B cell (primary cell): ENCODE measurements around the gene OR5M8. TPM values are rescaled to one million over a fixed set of nuclear protein-coding genes. Genes with fewer than 3 reads are reported as not detected.

Source experiments
- ATAC-seq: fragments of 200-7000 bp; cut with Tn5 transposase; one replicate; pipeline ENCODE4 v1.10.0; 2021; ENCODE audit warnings: low read depth, mild to moderate bottlenecking, moderate number of reproducible peaks, moderate library complexity
- CTCF ChIA-PET: fragments of 350-600 bp; sonication (Branson Sonifier 250); formaldehyde crosslinking; loops from one replicate; lab custom pipeline; 2021; ENCODE audit warnings: antibody characterized with exemption, inconsistent platforms; lab: Charles Lee
- POLR2A ChIA-PET: fragments of 350-600 bp; sonication (Branson Sonifier 250); formaldehyde crosslinking; loops from one replicate; lab custom pipeline; 2021; ENCODE audit warnings: antibody characterized with exemption; lab: Charles Lee
- DNase-seq: peaks from one replicate; pipeline ENCODE4 v3.0.0; 2013
- H2AFZ ChIP-seq: 2 replicates; pipeline ENCODE4 v1.6.1; 2012; ENCODE audit warnings: mild to moderate bottlenecking, low read depth, low read length; ENCODE audit not compliant: insufficient read depth, poor library complexity, severe bottlenecking
- H3K27ac ChIP-seq, 2 donors: 1 replicate in 1 of 2; 2 replicates in 1 of 2; pipeline ENCODE4 v1.5.1; 2012 to 2013; ENCODE audit warnings: low read length in 2 of 2, mild to moderate bottlenecking in 2 of 2, moderate library complexity in 1 of 2
- H3K27me3 ChIP-seq, 4 experiments: fragments of 200-600 bp in 1 of 4; sonication (generic) in 1 of 4; replicated peaks in 1 of 4; 1 replicate in 2 of 4; 2 replicates in 2 of 4; pipeline versions ENCODE4 v1.6.1 to v1.7.0; 2013 to 2016; ENCODE audit warnings: low read length in 3 of 4, mild to moderate bottlenecking in 2 of 4, mixed read lengths in 1 of 4, moderate library complexity in 1 of 4; ENCODE audit not compliant: insufficient read depth in 4 of 4, control insufficient read depth in 3 of 4; ENCODE audit errors: control extremely low read depth in 1 of 4
- H3K36me3 ChIP-seq, 2 experiments: replicated peaks in 1 of 2; 1 replicate in 1 of 2; 2 replicates in 1 of 2; pipeline versions ENCODE4 v1.6.1 to v1.7.1; 2013; ENCODE audit warnings: low read length in 1 of 2; ENCODE audit not compliant: insufficient read depth in 2 of 2, control insufficient read depth in 1 of 2; ENCODE audit errors: control extremely low read depth in 1 of 2, extremely low read depth in 1 of 2
- H3K4me1 ChIP-seq, 2 donors: fragments of 200-600 bp in 1 of 2; sonication (generic) in 1 of 2; 1 replicate in 1 of 2; 2 replicates in 1 of 2; pipeline versions ENCODE4 v1.5.1 to v1.6.1; 2013 to 2017; ENCODE audit warnings: low read length in 2 of 2; ENCODE audit not compliant: control insufficient read depth in 2 of 2, insufficient read depth in 2 of 2
- H3K4me2 ChIP-seq: replicated peaks from 2 replicates; pipeline ENCODE3; 2012; ENCODE audit warnings: mild to moderate bottlenecking, low read depth, low read length; ENCODE audit not compliant: poor library complexity, severe bottlenecking
- H3K4me3 ChIP-seq, 5 experiments: fragments of 200-600 bp in 1 of 5; sonication (generic) in 1 of 5; 1 replicate in 3 of 5; 2 replicates in 2 of 5; pipeline versions ENCODE4 v1.5.1 to v1.7.0; 2011 to 2016; ENCODE audit warnings: low read length in 4 of 5, mild to moderate bottlenecking in 4 of 5, low read depth in 2 of 5, control low read depth in 1 of 5, moderate library complexity in 1 of 5; ENCODE audit not compliant: insufficient read depth in 1 of 5; ENCODE audit errors: control extremely low read depth in 1 of 5, extremely low read depth in 1 of 5
- H3K79me2 ChIP-seq: fragments of 200-600 bp; sonication (generic); one replicate; pipeline ENCODE4 v1.6.0; 2016; ENCODE audit warnings: low read length; ENCODE audit not compliant: control insufficient read depth, insufficient read depth
- H3K9ac ChIP-seq: fragments of 200-600 bp; sonication (generic); 2 replicates; pipeline ENCODE4 v1.6.1; 2017; ENCODE audit warnings: mild to moderate bottlenecking, low read length, moderate library complexity
- H3K9me3 ChIP-seq, 3 donors: one replicate each; pipeline versions ENCODE4 v1.6.1 to v1.7.1; 2013; ENCODE audit warnings: low read length in 2 of 3; ENCODE audit not compliant: control insufficient read depth in 2 of 3, insufficient read depth in 1 of 3; ENCODE audit errors: control extremely low read depth in 1 of 3
- H4K20me1 ChIP-seq: 2 replicates; pipeline ENCODE4 v1.6.0; 2012; ENCODE audit warnings: mild to moderate bottlenecking, low read length; ENCODE audit not compliant: insufficient read depth, control insufficient read depth, poor library complexity, severe bottlenecking
- H3K27ac Mint-ChIP-seq: one replicate; pipeline ENCODE4 v1.8.0; 2021; ENCODE audit warnings: mixed read lengths
- H3K27me3 Mint-ChIP-seq: one replicate; pipeline ENCODE4 v1.8.0; 2021; ENCODE audit warnings: mixed read lengths
- H3K4me1 Mint-ChIP-seq: one replicate; pipeline ENCODE4 v1.8.0; 2021; ENCODE audit warnings: mixed read lengths
- H3K4me3 Mint-ChIP-seq: one replicate; pipeline ENCODE4 v1.8.0; 2021; ENCODE audit warnings: mixed read lengths
- H3K9me3 Mint-ChIP-seq: one replicate; pipeline ENCODE4 v1.8.0; 2022; ENCODE audit warnings: mixed read lengths; ENCODE audit not compliant: insufficient read depth
- CTCF ChIP-seq: fragments of 200-600 bp; IDR thresholded peaks from one replicate; pipeline ENCODE4 v1.8.0; 2022; ENCODE audit warnings: antibody characterized with exemption, mild to moderate bottlenecking
- EZH2 ChIP-seq: IDR thresholded peaks from 2 replicates; pipeline ENCODE4 v1.6.1; 2012; ENCODE audit warnings: borderline replicate concordance, low read depth, mild to moderate bottlenecking, moderate library complexity, low read length; ENCODE audit not compliant: insufficient read depth, poor library complexity, severe bottlenecking
- WGBS: methylation state at CpG from one replicate; pipeline ENCODE4 v1.1.5; 2013; ENCODE audit warnings: missing lambda C conversion rate; ENCODE audit not compliant: insufficient coverage; 5-methylcytosine and 5-hydroxymethylcytosine counted together
- intact Hi-C: fragments of 100-400 bp; cut with micrococcal nuclease; formaldehyde crosslinking; loops from one replicate; pipeline ENCODE4 v1.10.0; 2022
- polyA plus RNA-seq: library from polyadenylated mRNA; depleted of rRNA; stranded (reverse); fragments of >200 nt; gene quantifications from 2 replicates; pipeline ENCODE4 v1.2.3, GENCODE V29; 2012
- total RNA-seq, 2 donors: library from RNA; stranded (reverse); fragments of 120-200 nt in 1 of 2; gene quantifications; 1 replicate in 1 of 2; 2 replicates in 1 of 2; pipeline versions ENCODE4 v1.2.3 to v1.2.4, GENCODE V29; 2013 to 2022

Gene OR5M8
- total and polyA plus RNA-seq, 2 donors (not counting 1 experiment from before 2014, with no cell fraction given): not detected

- Histone ChIP-seq H3K36me3 (no peaks in the 10 kb centered on the region), H3K4me3 (no peak overlapping the region), H3K4me1 (no peaks in the 10 kb centered on the region), H4K20me1 (no peaks in the 10 kb centered on the region), H3K27me3 (no peaks in the 10 kb centered on the region), H3K79me2 (no peaks in the 10 kb centered on the region), H3K9ac (no peak overlapping the region), H3K4me2 (no peak overlapping the region), H2AFZ (no peak overlapping the region), H3K9me3 (no peaks in the 10 kb centered on the region), H3K27ac (no peak overlapping the region)
- CTCF ChIA-PET: no interaction called here
- H3K9me3 Mint-ChIP-seq: peaks cover 6% of the 10 kb centered on the region
- H3K27ac Mint-ChIP-seq: no peak overlapping the region
- no peak for ATAC-seq
- no peaks in the 10 kb centered on the region for H3K4me1 Mint-ChIP-seq
- TF ChIP-seq CTCF (no peak), EZH2 (no peak)
- H3K27me3 Mint-ChIP-seq: no peaks in the 10 kb centered on the region
- no CpG with 5 or more reads among the region's 1 CpG for WGBS
- POLR2A ChIA-PET: no interaction called here
- DNase-seq: no peak
- intact Hi-C loops: no loop called here
- H3K4me3 Mint-ChIP-seq: no peak overlapping the region
Observed at GRCh38 chr11:56513280-56513679, 22.1 kb upstream of the OR5M8 start.

GRCh38 chr11:56509439-56509838 lies 18.3 kb upstream of the OR5M8 start:
- no peaks in the 10 kb centered on the region for H3K4me1 Mint-ChIP-seq
- DNase-seq: no peak
- ChIA-PET POLR2A (no interaction called here), CTCF (no interaction called here)
- H3K27ac Mint-ChIP-seq: no peak overlapping the region
- H3K27me3 Mint-ChIP-seq: no peaks in the 10 kb centered on the region
- Histone ChIP-seq H3K4me2 (no peak overlapping the region), H3K36me3 (no peaks in the 10 kb centered on the region), H3K27me3 (no peaks in the 10 kb centered on the region), H3K27ac (no peak overlapping the region), H3K4me1 (no peaks in the 10 kb centered on the region), H2AFZ (no peak overlapping the region), H3K4me3 (no peak overlapping the region), H3K79me2 (no peaks in the 10 kb centered on the region), H3K9ac (no peak overlapping the region), H4K20me1 (no peaks in the 10 kb centered on the region), H3K9me3 (no peaks in the 10 kb centered on the region)
- ATAC-seq: no peak
- no peak overlapping the region for H3K4me3 Mint-ChIP-seq
- intact Hi-C loops: no loop called here
- WGBS: no CpG with 5 or more reads among the region's 1 CpG
- H3K9me3 Mint-ChIP-seq: peaks cover 6% of the 10 kb centered on the region
- TF ChIP-seq EZH2: no peak
- no peak for TF ChIP-seq CTCF
